IMR-90 (cell line): ENCODE measurements around the gene IL20. TPM values are rescaled to one million over a fixed set of nuclear protein-coding genes. Genes with fewer than 3 reads are reported as not detected.

Source experiments
- ATAC-seq: fragments of 200-7000 bp; cut with Tn5 transposase; 2 replicates; pipeline ENCODE4 v1.9.1; 2020; ENCODE audit warnings: low read depth, mild to moderate bottlenecking, moderate library complexity
- BruUV-seq: library from RNA; stranded (reverse); fragments of 400-500 nt; replicated peaks from 2 replicates; lab custom pipeline; 2021; lab: Mats Ljungman, UMichigan
- CTCF ChIA-PET: fragments of 300-600 bp; formaldehyde crosslinking; extraction: SDS; loops from one replicate; lab custom pipeline; 2021; ENCODE audit warnings: antibody characterized with exemption; lab: Yijun Ruan, JAX
- POLR2A ChIA-PET: fragments of 300-600 bp; sonication (Branson Sonifier 250); formaldehyde crosslinking; loops from one replicate; lab custom pipeline; 2022; ENCODE audit warnings: antibody characterized with exemption; ENCODE audit not compliant: unreplicated experiment; lab: Charles Lee
- DNase-seq: peaks from one replicate; pipeline ENCODE4 v3.0.0; 2013
- H2AFZ ChIP-seq: replicated peaks from 2 replicates; pipeline ENCODE3; 2013; ENCODE audit warnings: low read length, mild to moderate bottlenecking; ENCODE audit not compliant: poor library complexity
- H2AK5ac ChIP-seq: 2 replicates; pipeline ENCODE4 v1.6.1; 2013; ENCODE audit warnings: low read depth, low read length, inconsistent platforms
- H2AK9ac ChIP-seq: replicated peaks from 2 replicates; pipeline ENCODE3; 2013; ENCODE audit warnings: mild to moderate bottlenecking, low read depth, low read length, moderate library complexity; ENCODE audit not compliant: poor library complexity
- H2BK120ac ChIP-seq: 2 replicates; pipeline ENCODE4 v1.6.1; 2013; ENCODE audit warnings: low read depth, low read length, inconsistent platforms
- H2BK15ac ChIP-seq: 3 replicates; pipeline ENCODE4 v1.6.1; 2013; ENCODE audit warnings: low read depth, low read length, inconsistent platforms
- H2BK20ac ChIP-seq: 2 replicates; pipeline ENCODE4 v1.6.1; 2013; ENCODE audit warnings: low read depth, mild to moderate bottlenecking, inconsistent platforms, low read length, moderate library complexity
- H2BK5ac ChIP-seq: 2 replicates; pipeline ENCODE4 v1.6.1; 2013; ENCODE audit warnings: mild to moderate bottlenecking, low read depth, low read length, inconsistent platforms; ENCODE audit not compliant: poor library complexity, severe bottlenecking
- H3K14ac ChIP-seq: replicated peaks from 2 replicates; pipeline ENCODE4 v1.6.1; 2013; ENCODE audit warnings: low read depth, low read length, inconsistent platforms
- H3K18ac ChIP-seq: 2 replicates; pipeline ENCODE4 v1.6.1; 2013; ENCODE audit warnings: low read depth, low read length, control low read depth
- H3K23ac ChIP-seq: 2 replicates; pipeline ENCODE4 v1.6.1; 2013; ENCODE audit warnings: low read depth, low read length, inconsistent platforms
- H3K27ac ChIP-seq: 2 replicates; pipeline ENCODE4 v1.5.1; 2013; ENCODE audit warnings: mild to moderate bottlenecking, control low read depth, low read length; ENCODE audit not compliant: insufficient read depth
- H3K27me3 ChIP-seq: 2 replicates; pipeline ENCODE4 v1.6.1; 2013; ENCODE audit warnings: low read length; ENCODE audit not compliant: control insufficient read depth, insufficient read depth
- H3K36me3 ChIP-seq: 2 replicates; pipeline ENCODE4 v1.6.1; 2013; ENCODE audit warnings: low read length, mixed read lengths; ENCODE audit not compliant: control insufficient read depth, insufficient read depth
- H3K4ac ChIP-seq: 2 replicates; pipeline ENCODE4 v1.6.1; 2013; ENCODE audit warnings: low read depth, low read length, inconsistent platforms
- H3K4me1 ChIP-seq: 2 replicates; pipeline ENCODE4 v1.6.1; 2013; ENCODE audit warnings: low read length, mixed read lengths; ENCODE audit not compliant: control insufficient read depth, insufficient read depth
- H3K4me2 ChIP-seq: 2 replicates; pipeline ENCODE4 v1.6.1; 2013; ENCODE audit warnings: low read depth, mild to moderate bottlenecking, control low read depth, low read length, moderate library complexity
- H3K4me3 ChIP-seq: 2 replicates; pipeline ENCODE4 v1.5.1; 2013; ENCODE audit warnings: low read depth, mild to moderate bottlenecking, control low read depth, low read length, moderate library complexity; ENCODE audit not compliant: insufficient read depth
- H3K56ac ChIP-seq: 2 replicates; pipeline ENCODE4 v1.6.1; 2013; ENCODE audit warnings: low read length, inconsistent platforms; ENCODE audit not compliant: insufficient read depth; ENCODE audit errors: extremely low read depth
- H3K79me1 ChIP-seq, 2 experiments: 2 replicates each; pipeline ENCODE4 v1.6.1; 2013; ENCODE audit warnings: low read length in 2 of 2, inconsistent platforms in 1 of 2, low read depth in 1 of 2
- H3K9ac ChIP-seq: 2 replicates; pipeline ENCODE4 v1.6.1; 2013; ENCODE audit warnings: low read depth, low read length, control low read depth
- H3K9me1 ChIP-seq: 2 replicates; pipeline ENCODE4 v1.6.1; 2013; ENCODE audit warnings: low read length, inconsistent platforms; ENCODE audit not compliant: insufficient read depth
- H3K9me3 ChIP-seq: 2 replicates; pipeline ENCODE4 v1.6.1; 2013; ENCODE audit warnings: low read length; ENCODE audit not compliant: control insufficient read depth, insufficient read depth
- H4K20me1 ChIP-seq: 2 replicates; pipeline ENCODE4 v1.6.1; 2013; ENCODE audit warnings: low read length, inconsistent platforms; ENCODE audit not compliant: insufficient read depth
- H4K5ac ChIP-seq: 2 replicates; pipeline ENCODE4 v1.6.1; 2013; ENCODE audit warnings: mild to moderate bottlenecking, low read depth, low read length, control low read depth
- H4K8ac ChIP-seq, 2 experiments: 2 replicates each; pipeline ENCODE4 v1.6.1; 2013; ENCODE audit warnings: low read depth in 2 of 2, low read length in 2 of 2, control low read depth in 1 of 2, inconsistent platforms in 1 of 2
- H4K91ac ChIP-seq: 2 replicates; pipeline ENCODE4 v1.6.1; 2013; ENCODE audit warnings: low read depth, low read length, inconsistent platforms; ENCODE audit not compliant: insufficient read depth
- CEBPB ChIP-seq: IDR thresholded peaks from 2 replicates; pipeline ENCODE4 v1.6.1; 2012; ENCODE audit warnings: low read depth, low read length, improper control_type of control experiment
- FOS ChIP-seq: fragments of 150-350 bp; IDR thresholded peaks from 2 replicates; pipeline ENCODE4 v1.6.1; 2016; ENCODE audit warnings: low read depth, low read length
- WGBS, 2 experiments: methylation state at CpG; one replicate each; pipeline versions ENCODE4 v1.1.5 to v1.1.7; 2013; ENCODE audit warnings: missing lambda C conversion rate in 2 of 2; ENCODE audit not compliant: insufficient read length in 1 of 2; ENCODE audit errors: extremely low coverage in 2 of 2; 5-methylcytosine and 5-hydroxymethylcytosine counted together
- dilution Hi-C: fragments of 300-500 bp; cut with HindIII; formaldehyde crosslinking; loops from one replicate; pipeline ENCODE4 v1.14.3; 2018; ENCODE audit warnings: low sequenced_read_pairs; ENCODE audit not compliant: unreplicated experiment
- in situ Hi-C: fragments of 300-500 bp; cut with MboI; formaldehyde crosslinking; loops from 3 replicates; pipeline ENCODE4 v1.14.3; 2019; ENCODE audit warnings: low sequenced_read_pairs, inconsistent platforms, mixed read lengths
- intact Hi-C: fragments of 100-400 bp; cut with micrococcal nuclease; formaldehyde crosslinking; loops from 2 replicates; pipeline ENCODE4 v1.10.0; 2022
- polyA plus RNA-seq, 3 experiments: library from polyadenylated mRNA; depleted of rRNA; stranded (reverse); fragments of >200 nt; gene quantifications; 2 replicates each; pipeline ENCODE4 v1.2.3, GENCODE V29; 2012; ENCODE audit warnings: low replicate concordance in 1 of 3
- total RNA-seq: library from RNA; depleted of rRNA; stranded (reverse); fragments of >200 nt; gene quantifications from 2 replicates; pipeline ENCODE4 v1.2.3, GENCODE V29; 2012

Gene IL20
- total and polyA plus RNA-seq, 2 of the 4 experiments (the other 2 are of a cell fraction), result not detected

DNA sequence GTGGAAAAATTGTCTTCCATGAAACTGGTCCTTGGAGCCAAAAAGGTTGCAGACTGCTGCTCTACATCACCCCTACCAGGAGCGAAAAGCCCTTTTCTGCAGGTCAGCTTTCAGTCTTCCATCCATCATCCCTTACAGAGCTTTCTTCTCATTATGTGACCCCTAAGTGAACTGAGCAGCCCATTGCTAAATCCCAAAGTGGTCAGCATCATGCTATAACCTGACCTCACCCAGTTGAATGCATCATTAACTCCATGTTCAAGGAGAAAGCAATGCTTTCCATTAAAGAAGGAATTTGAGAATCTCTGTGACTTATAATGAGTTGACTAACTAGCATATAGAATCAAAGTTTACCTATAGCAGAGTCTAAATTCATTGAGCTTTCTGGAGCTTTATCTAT, 21.4 kb downstream of the IL20 start:
- H3K27ac ChIP-seq, result no peak overlapping the region
- ATAC-seq (no peak), DNase-seq (no peak)
- peaks cover 16% of the 10 kb centered on the region for H3K9me1 ChIP-seq
- no peak overlapping the region for H3K4me2 ChIP-seq
- TF ChIP-seq CEBPB (peak; percentile 32; the same call in 1 of the 2 replicates), FOS (no peak)
- H4K91ac ChIP-seq, result peak overlapping the region; percentile 72; the same call in 1 of the 2 replicates
- H3K36me3 ChIP-seq, result no peaks in the 10 kb centered on the region
- no peak overlapping the region for H3K56ac ChIP-seq
- no peak overlapping the region for H2BK5ac ChIP-seq
- in situ Hi-C loops (no loop called here), intact Hi-C loops (no loop called here), dilution Hi-C loops (no loop called here)
- no peak overlapping the region for H3K4me3 ChIP-seq
- no peaks in the 10 kb centered on the region for H4K20me1 ChIP-seq
- CTCF ChIA-PET, result interaction anchor here (0.6 to 1.0 kb wide), 2 partner anchors 10 to 21 kb away, joined by 4 to 6 read pairs; partner anchors contain the start of gene IL20
- H3K4me1 ChIP-seq, result peaks cover 21% of the 10 kb centered on the region
- peak overlapping the region; percentile 69 for H3K18ac ChIP-seq
- H3K27me3 ChIP-seq, result no peaks in the 10 kb centered on the region
- no CpG with 5 or more reads among the region's 1 CpG for WGBS, 2 experiments
- H4K5ac ChIP-seq, result no peak overlapping the region; the same call in 1 of the 2 replicates
- BruUV-seq, result no TSS peak
- peak overlapping the region; percentile 21; the same call in 1 of the 2 replicates for H2BK120ac ChIP-seq
- peak overlapping the region in 1 of 2 experiments; percentile 4; a peak in 1 of 4 replicates for H4K8ac ChIP-seq
- peak overlapping the region; percentile 34 for H3K4ac ChIP-seq
- no peak overlapping the region for H2BK15ac ChIP-seq
- peak overlapping the region; percentile 40 for H2BK20ac ChIP-seq
- H2AFZ ChIP-seq, result no peak overlapping the region
- H2AK9ac ChIP-seq, result no peak overlapping the region
- no peak overlapping the region for H2AK5ac ChIP-seq
- 0 out of 2 replicates have a peak overlapping the region, but pooled peaks have one; percentile 29 for H3K23ac ChIP-seq
- H3K79me1 ChIP-seq, result no peaks in the 10 kb centered on the region
- 0 out of 2 replicates have a peak, but pooled peaks cover under 1% of the 10 kb centered on the region for H3K9me3 ChIP-seq
- H3K9ac ChIP-seq, result no peak overlapping the region
- peak overlapping the region; percentile 16; the same call in 1 of the 2 replicates for H3K14ac ChIP-seq
- POLR2A ChIA-PET, result no interaction called here
